ENCODE measurements around the gene AP1AR.

Gene AP1AR

DNA sequence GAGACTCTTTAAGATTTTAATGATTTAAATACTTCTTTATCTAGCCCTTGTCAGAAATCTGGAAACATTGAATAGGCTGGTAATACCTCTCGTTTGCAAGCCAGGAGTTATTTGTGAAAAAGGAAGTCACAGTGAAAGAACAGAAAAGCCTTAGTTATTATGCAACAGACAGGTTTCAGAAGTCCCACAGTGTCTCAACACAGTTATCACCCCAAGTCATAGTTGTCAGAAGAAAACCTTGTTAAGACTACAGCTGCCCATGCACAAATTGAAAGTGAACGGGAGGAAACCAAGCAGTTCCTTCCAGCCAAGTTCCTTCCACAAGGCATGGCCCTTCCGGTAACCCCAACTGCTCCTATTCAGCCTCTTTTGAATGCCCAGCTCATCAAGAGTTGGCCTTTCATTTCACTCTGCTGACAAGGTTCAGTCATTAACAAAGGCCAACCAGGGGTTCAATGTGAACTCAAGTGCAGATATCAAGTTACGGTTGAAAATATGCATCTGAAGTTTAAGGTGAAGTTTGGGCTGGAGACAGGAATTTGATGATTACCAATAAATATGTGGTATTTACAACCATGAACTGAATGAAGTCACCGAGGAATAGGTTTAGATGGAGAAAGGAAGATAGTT lies 81.1 kb downstream of the AP1AR start:
- no peak for DNase-seq (ENCODE audit: low read depth)

DNA sequence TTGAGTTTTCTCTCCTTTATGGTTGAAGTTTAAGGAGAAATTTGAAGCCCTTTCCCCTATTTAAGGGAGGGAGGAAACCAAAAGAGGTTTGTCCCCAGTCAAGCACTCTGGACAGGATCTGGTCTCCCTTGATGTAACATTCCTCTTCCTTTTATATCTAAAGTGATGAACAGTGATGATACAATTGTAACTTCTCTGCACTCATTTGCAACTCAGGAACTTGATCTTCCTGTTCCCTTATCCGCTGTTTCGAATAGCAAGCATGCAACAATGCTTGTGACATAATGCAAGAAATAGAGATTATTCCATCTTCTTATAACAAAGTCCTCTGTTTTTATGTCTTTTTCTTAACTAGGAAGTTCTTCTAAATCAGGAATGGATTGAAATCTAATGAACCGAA lies 83.9 kb downstream of the AP1AR start:
- no peak for DNase-seq (ENCODE audit: low read depth)

DNA sequence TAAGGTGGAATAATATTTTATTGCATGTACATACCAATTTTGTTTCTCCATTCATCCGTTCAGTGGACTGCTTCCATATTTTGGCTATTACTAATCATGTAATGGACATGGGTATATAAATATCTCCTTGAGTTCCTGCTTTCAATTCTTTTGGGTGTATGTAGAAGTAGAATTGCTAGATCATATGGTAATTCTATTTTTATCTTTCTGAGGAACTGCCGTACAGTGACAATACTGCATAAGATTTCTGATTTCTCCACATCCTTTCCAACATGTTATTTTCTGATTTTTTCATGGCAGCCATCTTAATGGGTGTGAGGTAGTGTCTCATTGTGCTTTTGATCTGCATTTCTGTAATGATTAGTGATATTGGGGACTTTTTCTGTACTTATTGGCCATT lies 84.8 kb downstream of the AP1AR start:
- DNase-seq (ENCODE audit: low read depth) = no peak

DNA sequence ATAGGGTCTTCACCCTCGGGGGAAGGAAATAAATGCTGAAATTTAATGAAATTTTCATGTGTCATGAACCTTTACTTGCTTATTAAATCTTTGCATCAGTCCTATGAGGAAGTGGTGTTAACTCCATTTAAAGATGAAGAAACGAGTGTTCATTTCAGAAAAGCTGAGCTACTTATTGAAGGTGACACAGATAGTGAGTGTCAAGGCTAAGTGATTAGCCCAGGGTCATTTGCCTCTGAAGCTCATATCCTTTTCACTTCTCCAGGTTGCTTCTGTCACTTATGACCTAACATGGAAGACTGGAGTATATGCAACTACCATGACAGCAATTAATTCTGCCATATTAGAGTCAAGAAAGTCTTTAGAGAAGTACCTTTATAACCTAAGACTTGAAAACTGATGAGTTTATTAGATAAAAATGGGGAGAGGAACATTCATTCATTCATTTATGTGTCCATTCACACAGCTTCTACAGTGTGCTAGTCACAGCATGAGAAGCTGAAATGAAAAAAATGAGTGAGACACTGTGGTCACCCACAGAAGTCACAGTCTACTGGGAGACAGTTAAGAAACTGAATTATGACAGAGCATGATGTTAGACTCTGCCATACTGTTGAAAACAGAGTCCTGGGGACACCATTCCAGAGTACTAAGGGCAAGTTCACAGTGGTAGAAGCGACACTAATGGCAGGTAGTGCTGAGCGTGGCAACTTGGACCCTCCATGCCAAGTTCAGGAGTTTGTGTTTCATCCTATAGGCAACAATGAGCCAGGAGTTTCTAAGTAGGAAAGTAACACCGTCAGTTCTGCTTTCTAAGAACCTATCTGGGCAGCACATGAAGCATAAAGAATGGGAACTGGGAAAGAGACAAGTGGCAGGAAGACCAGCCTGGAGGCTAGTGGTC lies 86.9 kb downstream of the AP1AR start:
- no peak for DNase-seq (ENCODE audit: low read depth)

Data from ELR (cell line).